WERI-Rb-1 (cell line): ENCODE data around the gene DHRS7C.

Source experiments
- DNase-seq: peaks from one replicate; pipeline ENCODE4 v3.0.0-alpha.2; 2020
- H3K27ac ChIP-seq: fragments of 250-450 bp; sonication (Bioruptor Pico); 2 replicates; pipeline ENCODE4 v1.5.1; 2020; ENCODE audit warnings: mild to moderate bottlenecking, moderate library complexity
- H3K27me3 ChIP-seq: fragments of 250-450 bp; sonication (Bioruptor Pico); 2 replicates; pipeline ENCODE4 v1.5.1; 2021; ENCODE audit warnings: mild to moderate bottlenecking, low read depth, moderate library complexity; ENCODE audit not compliant: insufficient read depth, severe bottlenecking
- H3K36me3 ChIP-seq: fragments of 250-450 bp; sonication (Bioruptor Pico); 2 replicates; pipeline ENCODE4 v1.5.1; 2020; ENCODE audit warnings: mild to moderate bottlenecking, moderate library complexity
- H3K4me3 ChIP-seq: 2 replicates; pipeline ENCODE4 v1.5.1; 2011; ENCODE audit warnings: low read depth, mild to moderate bottlenecking, control low read depth, low read length
- H3K9me3 ChIP-seq: fragments of 250-450 bp; sonication (Bioruptor Pico); 2 replicates; pipeline ENCODE4 v1.5.1; 2021; ENCODE audit warnings: mild to moderate bottlenecking, moderate library complexity; ENCODE audit not compliant: severe bottlenecking
- CTCF ChIP-seq: IDR thresholded peaks from 2 replicates; pipeline ENCODE4 v1.5.1; 2011; ENCODE audit warnings: low read depth, mild to moderate bottlenecking, control low read depth, inconsistent platforms, low read length

The DHRS7C gene

DNA sequence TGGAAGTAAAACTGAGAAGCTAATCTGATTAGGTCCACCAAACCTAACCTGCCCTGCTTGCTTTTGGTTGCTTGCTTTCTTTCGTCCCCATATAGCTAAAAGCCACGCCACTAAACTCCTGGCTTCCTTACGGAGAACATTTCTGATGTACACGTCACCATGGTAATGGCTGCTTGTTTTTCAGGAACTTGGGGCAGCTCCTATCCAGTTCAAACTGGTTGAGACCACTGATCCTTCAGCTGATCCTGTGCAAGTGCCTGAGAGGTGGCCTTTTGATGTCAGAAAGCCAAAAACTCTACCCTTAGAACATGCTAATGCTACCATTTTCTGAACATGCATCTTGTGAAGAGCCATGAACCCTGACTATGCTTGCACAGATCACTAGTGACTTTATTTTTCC lies 14.4 kb upstream of the DHRS7C start:
- TF ChIP-seq CTCF = no peak
- no peak overlapping the region for H3K27ac ChIP-seq
- no peak for DNase-seq
- no peak overlapping the region for H3K4me3 ChIP-seq
- H3K36me3 ChIP-seq = no peaks in the 10 kb centered on the region
- H3K27me3 ChIP-seq = no peaks in the 10 kb centered on the region
- H3K9me3 ChIP-seq = no peaks in the 10 kb centered on the region

DNA sequence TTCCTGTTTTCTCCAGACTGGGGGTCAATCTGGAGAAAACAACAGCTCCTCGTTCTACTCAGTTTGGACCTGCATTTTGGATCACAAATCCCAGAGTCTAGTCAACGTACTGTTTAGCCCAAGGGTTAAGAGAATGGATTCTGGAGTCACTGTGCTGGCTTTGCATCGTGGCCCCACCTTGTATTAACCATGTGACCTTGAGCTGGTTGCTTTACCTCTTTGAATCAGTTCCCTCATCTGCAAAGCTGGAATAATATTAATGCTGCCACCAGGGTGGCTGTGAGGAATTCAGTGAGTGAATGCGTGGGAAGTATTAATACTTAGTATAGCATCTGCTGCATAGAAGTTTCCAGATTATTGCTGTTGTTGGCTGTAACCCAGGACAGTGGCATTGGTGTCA lies 11.3 kb upstream of the DHRS7C start:
- no peak overlapping the region for H3K27ac ChIP-seq
- DNase-seq = no peak

GRCh38 chr17:9802294-9802693 lies 10.9 kb upstream of the DHRS7C start:
- Histone ChIP-seq H3K27me3 (no peaks in the 10 kb centered on the region), H3K36me3 (no peaks in the 10 kb centered on the region), H3K4me3 (no peak overlapping the region), H3K27ac (no peak overlapping the region), H3K9me3 (no peaks in the 10 kb centered on the region)
- DNase-seq = no peak
- TF ChIP-seq CTCF = no peak

More for the DNA sequence above, 11.3 kb upstream of the DHRS7C start:
- no peak for TF ChIP-seq CTCF
- no peaks in the 10 kb centered on the region for H3K27me3 ChIP-seq
- H3K9me3 ChIP-seq = no peaks in the 10 kb centered on the region
- no peaks in the 10 kb centered on the region for H3K36me3 ChIP-seq
- no peak overlapping the region for H3K4me3 ChIP-seq

DNA sequence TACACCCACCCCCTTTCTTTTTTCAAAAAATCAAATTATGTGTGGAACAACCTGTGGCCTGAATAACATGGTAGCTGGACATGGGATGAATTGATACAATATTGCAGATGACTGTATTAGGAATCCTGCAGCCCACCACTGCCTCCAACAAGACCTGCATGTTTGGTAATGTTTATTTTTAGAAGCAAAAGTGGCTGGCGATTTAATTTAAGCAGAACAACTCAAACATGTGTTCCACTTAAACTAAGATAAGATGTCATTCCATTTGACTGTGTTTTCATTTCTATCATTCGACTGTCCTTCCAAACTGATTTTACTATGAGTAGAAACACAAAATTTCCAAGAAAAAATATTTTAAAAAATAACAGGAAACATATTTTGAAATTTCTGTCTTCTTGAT lies 10.1 kb upstream of the DHRS7C start:
- no peak for DNase-seq
- H3K9me3 ChIP-seq = no peaks in the 10 kb centered on the region
- no peak for TF ChIP-seq CTCF
- no peak overlapping the region for H3K27ac ChIP-seq
- no peaks in the 10 kb centered on the region for H3K36me3 ChIP-seq
- no peak overlapping the region for H3K4me3 ChIP-seq
- H3K27me3 ChIP-seq = no peaks in the 10 kb centered on the region

- Histone ChIP-seq H3K9me3 (no peaks in the 10 kb centered on the region), H3K27me3 (no peaks in the 10 kb centered on the region), H3K4me3 (no peak overlapping the region), H3K27ac (no peak overlapping the region), H3K36me3 (no peaks in the 10 kb centered on the region)
- no peak for TF ChIP-seq CTCF
- no peak for DNase-seq
These were observed 7.3 kb upstream of the DHRS7C start for GRCh38 chr17:9798724-9799123.

DNA sequence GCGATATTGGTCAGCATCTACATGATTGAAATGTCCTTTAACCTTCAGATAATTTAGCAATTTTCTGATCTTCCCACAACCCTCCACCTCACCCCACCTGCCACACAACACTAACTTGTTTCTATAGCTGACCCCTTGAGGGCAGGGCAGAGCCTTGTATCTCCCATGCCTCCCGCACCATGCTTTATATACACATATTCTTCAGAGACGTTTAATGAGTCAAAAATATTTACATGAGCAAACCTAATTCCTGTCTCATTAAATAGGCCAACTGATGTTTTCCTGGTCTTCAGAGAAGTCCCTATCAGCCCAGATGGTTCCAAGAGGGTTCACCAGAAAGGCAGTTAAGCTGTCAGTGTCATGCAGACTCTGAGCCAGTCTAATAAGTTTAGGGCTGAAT lies 6.6 kb upstream of the DHRS7C start:
- Histone ChIP-seq H3K4me3 (no peak overlapping the region), H3K27me3 (no peaks in the 10 kb centered on the region), H3K9me3 (no peaks in the 10 kb centered on the region), H3K36me3 (no peaks in the 10 kb centered on the region), H3K27ac (no peak overlapping the region)
- TF ChIP-seq CTCF = peak; percentile 27; the same call in 1 of the 2 replicates
- no peak for DNase-seq
